Activated gamma-delta T cell (primary cell): ENCODE results near the gene URI1.
A peak's percentile ranks its signal among the peaks of the same experiment; 100 is the strongest.
"Not testable (repeated sequence)": the region's sequence is repeated elsewhere in the genome, so short reads cannot be mapped to it uniquely, and the experiment has no call there.

Source experiments
- DNase-seq: peaks from one replicate; lab custom pipeline; 2025; lab: John Stamatoyannopoulos, UW
- total RNA-seq, 2 donors: gene quantifications; one replicate each; lab custom pipeline; 2026; lab: John Stamatoyannopoulos, UW

The URI1 gene, protein sequence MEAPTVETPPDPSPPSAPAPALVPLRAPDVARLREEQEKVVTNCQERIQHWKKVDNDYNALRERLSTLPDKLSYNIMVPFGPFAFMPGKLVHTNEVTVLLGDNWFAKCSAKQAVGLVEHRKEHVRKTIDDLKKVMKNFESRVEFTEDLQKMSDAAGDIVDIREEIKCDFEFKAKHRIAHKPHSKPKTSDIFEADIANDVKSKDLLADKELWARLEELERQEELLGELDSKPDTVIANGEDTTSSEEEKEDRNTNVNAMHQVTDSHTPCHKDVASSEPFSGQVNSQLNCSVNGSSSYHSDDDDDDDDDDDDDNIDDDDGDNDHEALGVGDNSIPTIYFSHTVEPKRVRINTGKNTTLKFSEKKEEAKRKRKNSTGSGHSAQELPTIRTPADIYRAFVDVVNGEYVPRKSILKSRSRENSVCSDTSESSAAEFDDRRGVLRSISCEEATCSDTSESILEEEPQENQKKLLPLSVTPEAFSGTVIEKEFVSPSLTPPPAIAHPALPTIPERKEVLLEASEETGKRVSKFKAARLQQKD
- total RNA-seq = 124 to 141 reads per million in 2 donors

DNA sequence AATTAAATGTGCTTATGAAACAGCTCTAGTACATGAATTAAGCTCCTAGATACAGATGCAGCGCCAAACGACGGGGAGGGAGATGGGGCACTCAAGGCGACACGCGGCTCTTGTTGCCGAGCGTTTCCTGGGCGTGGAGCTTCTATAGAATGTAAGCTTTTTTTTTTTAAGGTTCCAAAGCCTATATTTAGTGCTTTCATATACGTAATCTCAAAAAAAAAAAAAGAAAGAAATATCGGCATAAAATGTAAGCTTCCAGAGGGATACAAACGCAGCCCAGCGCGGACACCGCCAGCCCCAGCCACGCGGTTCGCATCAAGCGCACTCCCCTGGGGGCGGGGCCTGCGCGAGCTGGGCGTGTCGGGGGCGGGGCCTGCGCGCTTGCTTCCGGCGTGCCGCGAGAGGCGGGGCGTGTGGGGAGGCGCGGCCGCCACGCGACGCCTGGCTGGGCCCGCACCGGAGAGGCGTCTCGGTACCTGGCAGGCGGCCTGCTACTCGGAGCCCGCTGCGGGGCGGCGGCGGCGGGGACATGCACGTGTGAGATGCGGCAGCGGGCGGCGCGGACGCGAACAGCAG lies at the start of gene URI1:
Gene URI1, plus strand, starts transcription at position 412 of the 576 bp plus-strand sequence. CDS start 309 bp downstream, outside the sequence.
- peak; percentile 85 for DNase-seq

DNA sequence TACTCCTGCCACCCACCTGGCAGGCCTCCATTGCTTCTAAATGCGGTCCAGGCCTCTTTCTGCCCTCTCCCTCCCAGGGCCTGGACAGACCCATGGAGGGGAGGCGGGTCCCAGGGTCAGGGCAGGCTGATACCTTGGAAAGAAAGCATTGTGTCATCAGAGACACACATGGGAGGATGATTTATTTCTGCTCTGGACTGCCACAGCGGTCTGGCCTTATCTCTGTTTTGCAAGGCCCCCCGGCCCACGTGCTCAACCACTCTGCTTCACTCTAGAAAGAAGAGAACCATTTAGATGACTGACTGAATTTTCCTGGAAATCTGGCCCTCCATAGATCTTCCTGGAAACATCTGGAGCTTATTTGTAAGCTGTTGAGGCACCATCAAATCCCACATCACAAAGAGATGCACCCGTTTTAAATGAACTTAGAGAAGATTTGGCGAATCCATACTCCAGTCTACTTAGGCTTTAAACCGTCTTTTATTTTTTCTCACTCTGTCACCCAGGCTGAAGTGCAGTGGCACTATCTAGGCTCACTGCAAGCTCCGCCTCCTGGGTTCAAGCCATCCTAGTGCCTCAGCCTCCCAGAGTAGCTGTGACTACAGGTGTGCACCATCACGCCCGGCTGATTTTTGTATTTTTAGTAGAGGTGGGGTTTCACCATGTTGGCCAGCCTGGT lies 48.3 kb upstream of the URI1 start:
- no peak for DNase-seq

DNA sequence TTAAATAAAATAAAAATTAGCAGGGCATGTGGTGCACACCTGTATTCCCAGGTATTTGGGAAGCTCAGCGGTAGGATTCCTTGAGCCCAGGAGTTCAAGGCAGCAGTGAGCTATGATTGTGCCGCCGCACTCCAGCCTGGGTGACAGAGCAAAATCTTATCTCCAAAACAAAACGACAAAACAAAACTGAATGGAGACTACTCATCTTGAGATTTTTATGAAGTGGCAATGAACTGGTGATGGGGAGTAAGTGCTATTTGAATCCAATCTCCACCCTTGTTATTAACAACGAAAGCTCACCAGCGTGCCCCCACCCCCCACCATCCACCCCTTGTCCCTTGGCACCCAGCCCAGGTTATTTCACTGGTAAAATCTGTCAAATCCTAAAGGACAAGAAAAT lies 45.2 kb upstream of the URI1 start:
- no peak for DNase-seq

DNA sequence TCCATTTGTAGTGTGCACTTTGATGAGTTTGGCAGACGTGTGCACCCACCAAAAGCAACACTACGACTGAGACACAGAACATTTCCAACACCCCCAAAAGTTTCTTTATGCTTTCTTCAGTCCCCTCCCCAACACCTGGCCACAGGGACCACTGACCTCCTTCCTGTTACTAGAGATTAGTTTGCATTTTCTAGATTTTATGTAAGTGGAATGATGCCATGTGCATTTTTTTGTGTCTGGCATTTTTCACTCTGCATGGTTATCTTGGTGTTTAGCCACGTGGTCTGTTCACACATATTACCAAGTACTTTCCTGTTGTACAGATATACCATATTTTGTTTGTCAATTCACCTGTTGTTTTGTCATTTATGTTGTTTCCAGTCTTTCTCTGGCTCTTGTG lies 44.6 kb upstream of the URI1 start:
- DNase-seq = no peak

DNA sequence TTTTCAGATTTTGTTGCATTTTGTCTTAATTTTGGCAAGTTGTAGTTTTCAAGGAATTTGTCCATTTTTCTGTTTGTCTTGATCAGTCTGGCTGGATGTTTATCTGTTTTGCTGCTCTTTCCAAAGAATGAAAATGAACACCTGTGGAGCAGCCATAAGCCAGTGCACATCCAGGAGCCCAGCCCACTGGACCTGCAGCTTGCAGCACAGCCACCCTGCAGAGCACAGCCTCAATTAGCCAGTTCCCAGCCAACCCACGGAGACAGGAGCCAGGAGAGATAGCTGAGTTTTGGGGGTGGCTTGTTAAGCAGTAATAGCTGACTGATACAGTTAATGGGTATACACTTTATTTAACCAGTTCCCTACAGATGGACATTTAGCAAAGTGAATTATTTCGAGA lies 38.0 kb upstream of the URI1 start:
- no peak for DNase-seq

DNA sequence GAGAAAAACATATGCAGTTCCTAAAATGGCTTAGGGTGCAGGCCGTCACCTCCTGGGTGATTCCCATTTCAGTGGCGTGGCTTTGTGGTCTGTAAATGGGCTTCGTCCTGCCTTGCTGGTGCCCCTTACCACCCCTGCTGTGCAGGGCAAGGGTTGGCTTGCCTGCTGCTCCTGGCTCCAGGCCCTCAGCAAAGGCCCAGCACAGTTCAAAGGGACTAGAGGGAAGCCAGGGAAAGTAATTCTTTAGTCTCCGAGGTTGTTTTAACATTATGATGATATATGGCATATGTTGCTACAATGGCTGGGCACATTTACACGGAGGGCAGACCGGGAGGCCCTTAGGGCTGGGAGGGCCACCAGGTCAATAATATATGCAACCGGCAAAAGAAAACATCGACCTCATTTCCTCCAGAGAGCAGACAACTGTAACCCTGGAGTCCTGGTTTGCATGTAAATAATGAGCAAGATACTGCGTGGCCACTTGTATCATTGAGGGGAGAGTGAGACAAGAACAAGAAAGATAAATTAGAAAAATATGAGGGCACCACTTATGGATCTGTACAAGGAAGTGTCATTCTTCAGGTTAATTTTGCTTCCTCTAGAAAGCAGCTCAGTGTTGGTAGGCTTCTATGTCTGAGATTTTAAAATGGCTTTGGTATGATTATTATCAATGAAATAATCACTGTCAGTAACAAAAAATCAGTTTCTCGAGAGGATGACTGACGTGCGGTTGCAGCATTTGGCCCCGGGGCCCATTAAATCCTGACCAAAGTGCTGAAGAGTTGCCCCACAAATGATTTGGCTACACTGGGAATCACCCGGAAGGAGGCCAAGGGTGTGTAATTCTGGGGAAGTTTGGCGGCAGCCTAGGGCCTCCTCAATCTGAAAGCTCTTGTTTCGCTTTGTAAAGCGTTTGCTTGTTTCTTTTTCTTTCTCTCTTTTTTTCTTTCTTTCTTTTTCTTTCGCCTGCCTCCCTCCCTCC lies 32.8 kb upstream of the URI1 start:
- no peak for DNase-seq

DNA sequence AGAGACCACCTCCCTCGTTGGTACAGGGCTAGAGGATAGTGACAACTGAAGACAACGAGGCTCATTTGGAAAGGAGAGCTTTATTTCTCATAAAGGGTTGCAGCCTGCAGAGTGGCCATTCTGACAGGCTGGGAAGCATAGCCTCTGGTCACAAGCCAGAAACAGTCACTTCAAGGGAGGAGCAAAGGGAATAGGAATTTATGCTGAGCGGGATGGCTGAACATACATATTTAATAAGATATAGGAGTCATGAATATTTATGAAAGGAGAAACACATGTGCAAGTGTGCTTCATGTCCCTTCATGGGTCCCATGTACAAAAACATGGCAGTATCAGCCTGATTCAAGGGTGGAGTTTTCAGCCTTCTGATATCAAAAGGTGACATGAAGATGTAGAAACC lies 27.1 kb upstream of the URI1 start:
- DNase-seq = no peak

DNA sequence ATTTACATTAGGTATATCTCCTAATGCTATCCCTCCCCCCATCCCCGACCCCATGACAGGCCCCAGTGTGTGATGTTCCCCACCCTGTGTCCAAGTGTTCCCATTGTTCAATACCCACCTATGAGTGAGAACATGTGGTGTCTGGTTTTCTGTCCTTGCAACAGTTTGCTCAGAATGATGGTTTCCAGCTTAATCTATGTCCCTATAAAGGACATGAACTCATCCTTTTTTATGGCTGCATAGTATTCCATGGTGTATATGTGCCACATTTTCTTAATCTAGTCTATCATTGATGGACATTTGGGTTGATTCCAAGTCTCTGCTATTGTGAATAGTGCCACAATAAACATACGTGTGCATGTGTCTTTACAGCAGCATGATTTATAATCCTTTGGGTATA lies 26.2 kb upstream of the URI1 start:
- DNase-seq = not testable (repeated sequence)

DNA sequence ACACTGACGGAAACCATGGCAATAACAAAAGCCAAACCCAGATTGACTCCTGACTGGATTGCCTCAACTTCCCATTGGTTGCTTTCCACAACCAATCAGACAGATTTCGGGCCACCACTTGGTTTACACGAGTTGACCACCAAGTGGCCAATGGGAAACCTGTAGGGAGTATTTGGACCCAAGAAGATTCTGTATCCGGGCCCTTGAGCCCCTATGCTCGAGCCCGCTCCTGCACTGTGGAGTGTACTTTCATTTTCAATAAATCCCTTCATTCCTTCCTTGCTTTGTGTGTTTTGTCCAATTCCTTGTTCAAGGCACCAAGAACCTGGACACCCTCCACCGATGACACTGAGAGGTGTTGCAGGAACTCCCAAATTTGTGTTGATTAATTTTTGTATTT lies 24.1 kb upstream of the URI1 start:
- no peak for DNase-seq

DNA sequence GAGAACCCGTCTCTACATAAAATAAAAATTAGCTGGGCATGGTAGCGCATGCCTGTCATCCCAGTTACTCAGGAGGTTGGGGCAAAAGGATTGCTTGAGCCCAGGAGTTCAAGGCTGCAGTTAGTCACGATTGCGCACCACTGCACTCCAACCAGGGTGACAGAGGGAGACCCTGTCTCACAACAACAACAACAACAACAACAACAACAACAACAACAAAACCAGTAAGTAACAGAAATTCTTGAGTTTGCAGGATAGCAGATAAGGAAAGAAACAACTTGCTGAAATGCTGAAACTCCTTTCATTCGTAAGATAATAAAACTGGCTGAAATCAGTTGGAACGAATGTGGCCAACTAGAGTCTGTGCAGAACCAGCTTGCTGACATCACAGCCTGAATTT lies 23.1 kb upstream of the URI1 start:
- no peak for DNase-seq

DNA sequence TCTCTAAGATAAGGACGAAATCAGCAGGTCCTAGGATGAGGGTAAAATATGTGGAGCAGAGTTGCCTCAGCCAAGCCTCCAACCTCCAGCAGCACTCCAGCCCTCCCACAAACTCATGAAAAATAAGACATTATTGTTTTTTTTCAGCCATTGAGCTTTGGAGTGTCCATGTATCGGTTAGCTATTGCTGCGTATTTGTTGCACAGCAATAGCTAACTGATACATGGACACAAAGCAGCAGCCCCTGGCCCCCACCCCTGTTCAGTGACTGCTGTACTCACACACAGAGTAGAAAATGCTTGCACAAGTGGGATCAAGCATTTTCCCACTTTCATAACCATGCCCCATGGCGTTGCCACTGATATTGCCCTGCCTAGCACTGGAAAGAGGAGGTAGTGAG lies 19.1 kb upstream of the URI1 start:
- DNase-seq = no peak

DNA sequence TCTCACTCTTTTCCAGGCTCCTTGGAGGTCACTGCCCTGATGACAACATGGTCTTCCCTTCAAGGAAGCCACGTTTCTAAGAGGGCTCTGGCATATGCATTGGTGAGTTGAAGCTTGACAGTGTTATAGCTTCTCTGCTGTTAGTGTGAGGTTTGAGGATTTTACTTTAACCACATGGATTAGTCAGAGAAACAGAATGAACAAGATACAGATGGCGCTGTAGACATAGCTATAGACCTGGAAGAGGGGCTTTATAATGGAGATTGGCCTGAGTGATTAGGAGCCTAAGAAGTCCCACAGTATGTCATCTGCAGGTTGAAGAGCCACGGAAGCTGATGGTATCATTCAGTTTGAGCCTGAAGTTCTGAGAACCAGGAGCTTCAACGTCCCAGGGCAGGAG lies 18.4 kb upstream of the URI1 start:
- no peak for DNase-seq

DNA sequence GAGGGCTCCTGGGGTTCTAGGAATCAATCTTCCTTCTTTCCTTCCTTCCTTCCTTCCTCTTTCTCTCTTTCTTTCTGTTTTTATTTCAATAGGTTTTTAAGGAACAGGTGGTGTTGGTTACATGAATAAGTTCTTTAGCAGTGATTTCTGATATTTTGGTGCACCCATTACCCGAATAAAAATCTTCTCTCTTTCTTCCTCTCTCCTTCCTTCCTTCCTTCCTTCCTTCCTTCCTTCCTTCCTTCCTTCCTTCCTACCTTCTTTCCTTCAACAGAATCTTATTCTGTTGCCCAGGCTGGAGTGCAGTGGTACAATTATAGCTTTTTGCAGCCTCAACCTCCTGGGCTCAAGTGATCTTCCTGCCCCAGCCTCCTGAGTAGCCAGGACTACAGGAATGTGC lies 16.0 kb upstream of the URI1 start:
- DNase-seq = no peak

DNA sequence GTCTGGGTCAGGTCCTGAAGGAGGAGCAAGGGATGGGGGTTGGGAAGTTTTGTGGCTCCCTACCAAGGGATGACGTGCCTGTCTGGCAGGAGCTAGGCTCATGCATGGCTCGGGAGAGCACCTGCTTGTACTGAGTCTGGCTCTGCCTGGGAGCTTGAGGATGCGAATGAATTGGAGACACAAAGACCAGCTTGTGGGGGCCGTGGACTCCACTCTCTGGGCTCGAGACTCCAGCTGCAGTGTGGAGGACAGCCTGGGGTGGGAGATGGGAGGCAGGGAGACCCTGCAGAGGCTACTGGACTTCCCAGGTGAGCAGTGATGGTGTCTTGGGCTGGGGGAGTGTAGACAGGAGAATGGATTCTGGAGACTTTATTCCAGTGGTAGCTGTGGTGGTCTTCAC lies 15.2 kb upstream of the URI1 start:
- no peak for DNase-seq

DNA sequence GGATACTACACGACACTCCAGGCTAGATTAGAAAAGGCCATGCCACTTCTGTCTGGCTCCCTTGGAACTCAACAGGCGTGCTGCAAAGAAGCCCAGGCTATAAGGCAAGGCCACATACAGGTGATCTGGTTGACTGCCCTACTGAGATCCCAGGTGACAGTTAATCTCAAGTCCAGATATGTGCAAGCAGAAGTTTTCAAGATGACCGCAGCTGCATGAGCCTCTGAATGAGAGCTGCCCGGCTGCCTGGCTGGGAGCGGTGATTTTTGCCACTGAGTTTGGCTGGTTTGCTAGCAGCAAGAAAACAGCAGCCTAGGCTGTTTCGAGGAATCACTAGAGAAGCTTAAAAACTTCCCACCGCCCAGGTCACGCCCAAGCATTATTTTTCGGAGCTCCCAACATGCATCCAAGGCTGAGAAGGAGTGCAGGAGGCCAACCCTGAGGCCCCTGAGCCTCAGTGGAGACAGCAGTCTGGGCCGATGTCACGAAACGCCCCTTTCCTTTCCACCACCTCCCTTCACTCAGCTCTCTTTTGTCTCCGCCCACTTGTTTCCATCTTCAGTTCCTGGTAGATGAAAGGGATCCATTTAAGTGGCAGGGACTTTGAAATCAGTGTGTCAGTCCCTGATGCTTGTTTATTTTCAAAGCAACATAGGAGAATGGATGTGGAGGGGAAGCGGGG lies 14.0 kb upstream of the URI1 start:
- DNase-seq = no peak

DNA sequence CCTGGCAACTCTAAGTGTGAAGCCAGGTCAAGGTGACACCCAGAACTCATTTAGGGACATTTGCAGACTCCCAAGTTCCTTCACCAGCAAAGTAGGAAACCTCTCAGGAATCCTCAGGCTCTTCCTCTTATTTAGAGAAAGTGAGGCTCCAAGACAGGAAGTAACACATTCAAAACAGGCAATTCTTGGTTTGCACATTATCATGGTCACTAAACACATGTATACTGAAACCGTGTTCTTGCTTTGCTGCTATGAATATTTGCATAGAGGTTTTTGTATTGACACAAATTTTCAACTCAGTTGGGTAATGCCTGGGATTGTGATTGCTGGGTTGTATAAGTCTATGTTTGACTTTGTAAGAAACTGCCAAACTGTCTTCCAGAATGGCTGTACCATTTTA lies 13.2 kb upstream of the URI1 start:
- no peak for DNase-seq

DNA sequence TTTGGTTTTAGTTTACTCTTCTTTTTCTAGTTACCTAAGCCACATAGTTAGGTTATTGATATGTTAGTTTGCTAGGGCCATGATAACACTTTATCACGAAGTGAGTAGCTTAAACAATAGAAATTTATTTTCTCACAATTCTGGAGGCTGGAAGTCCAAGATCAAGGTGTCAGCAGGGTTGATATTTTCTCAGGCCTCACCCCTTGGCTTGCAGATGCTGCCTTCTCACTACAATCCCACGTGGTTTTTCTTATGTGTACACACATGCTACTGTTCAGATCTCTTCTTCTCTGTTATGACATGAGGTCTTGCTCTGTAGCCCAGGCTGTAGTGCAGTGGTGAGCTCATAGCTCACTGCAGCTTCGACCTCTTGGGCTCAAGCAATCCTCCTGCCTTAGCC lies 7.8 kb upstream of the URI1 start:
- no peak for DNase-seq

DNA sequence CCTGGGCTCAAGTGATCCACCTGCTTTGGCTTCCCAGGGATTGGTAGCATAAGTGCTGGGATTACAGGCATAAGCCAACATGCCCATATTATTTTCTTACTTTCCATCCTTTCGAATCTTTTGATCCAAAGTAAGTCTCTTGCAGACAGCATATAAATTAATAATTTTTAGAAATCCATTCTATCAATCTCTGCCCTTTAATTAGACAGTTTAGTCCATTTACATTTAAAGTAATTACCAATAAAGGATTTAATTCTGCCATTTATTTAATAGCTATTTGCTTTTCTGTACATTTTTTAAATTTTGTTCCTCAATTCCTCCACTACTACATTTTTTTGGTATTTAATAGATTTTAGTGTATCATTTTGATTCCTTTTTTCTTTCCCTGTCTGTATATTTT lies 7.3 kb upstream of the URI1 start:
- DNase-seq = no peak

DNA sequence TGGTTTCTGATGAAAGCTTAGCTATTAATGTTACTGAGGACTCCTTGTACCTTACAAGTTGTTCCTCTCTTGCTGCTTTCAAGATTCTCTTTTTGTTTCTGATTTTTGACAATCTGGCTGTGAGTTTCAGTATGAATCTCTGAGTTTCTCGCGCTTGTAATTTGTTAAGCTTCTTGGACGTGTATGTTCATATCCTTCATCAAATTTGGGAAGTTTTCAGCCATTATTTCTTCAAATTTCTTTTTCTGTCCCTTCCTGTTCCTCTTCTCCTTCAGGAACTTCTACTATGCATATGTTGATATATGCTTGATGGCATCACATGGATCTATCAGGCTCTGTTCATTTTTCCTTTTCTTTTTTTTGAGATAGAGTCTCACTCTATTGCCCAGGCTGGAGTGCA lies 5.6 kb upstream of the URI1 start:
- no peak for DNase-seq

DNA sequence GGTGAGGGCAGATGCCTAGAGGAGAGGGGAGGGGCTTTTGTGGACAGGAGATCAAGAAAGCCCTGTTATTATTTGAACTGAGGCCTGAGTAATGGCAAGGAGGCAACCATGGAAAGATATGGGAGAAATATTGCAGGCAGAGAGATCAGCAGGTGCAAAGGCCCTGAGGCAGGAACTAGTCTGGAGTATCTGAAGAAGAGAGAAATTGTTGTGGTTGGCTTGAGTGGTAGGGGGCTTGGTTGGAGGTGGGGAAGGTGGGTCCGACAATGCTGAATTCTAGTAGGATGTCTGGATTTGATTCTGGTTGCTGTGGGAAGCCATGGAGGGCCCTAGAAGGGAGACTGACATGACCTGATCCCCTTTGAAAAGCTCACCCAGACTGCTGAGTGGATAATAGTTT lies 2.4 kb upstream of the URI1 start:
- DNase-seq = no peak

DNA sequence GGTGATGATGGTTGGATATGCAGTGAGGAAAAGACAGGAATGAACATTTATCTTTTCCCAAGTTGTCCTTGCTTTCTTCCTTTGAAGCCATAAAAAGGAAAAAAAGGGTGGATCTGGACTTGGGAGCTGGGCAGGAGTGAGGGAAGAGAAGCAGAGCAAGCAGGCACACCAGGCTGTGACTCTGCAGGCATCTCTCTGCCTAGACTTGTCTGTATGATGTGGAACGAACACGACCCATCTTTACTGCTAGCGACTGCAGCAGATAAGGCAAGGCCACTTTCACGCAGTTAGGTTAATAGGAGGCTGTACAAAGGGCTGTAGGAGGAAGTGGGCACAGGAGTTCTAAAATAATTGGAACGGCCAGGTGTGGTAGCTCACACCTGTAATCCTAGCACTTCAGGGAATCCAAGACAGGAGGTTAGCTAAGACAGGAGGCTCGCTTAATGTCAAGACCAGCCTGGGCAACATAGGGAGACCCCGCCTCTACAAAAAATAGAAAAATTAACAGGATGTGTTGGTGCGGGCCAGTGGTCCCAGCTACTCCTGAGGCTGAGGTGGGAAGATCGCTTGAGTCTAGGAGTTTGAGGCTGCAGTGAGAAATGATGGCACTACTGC lies 961 bp upstream of the URI1 start:
- no peak for DNase-seq
